Activated naive CD4-positive, alpha-beta T cell treated with anti-CD3 and anti-CD28 coated beads, Interleukin-2, amount 50 U/mL, for 72 hours (primary cell): ENCODE measurements around the gene STMN3. TPM values are rescaled to one million over a fixed set of nuclear protein-coding genes. Genes with fewer than 3 reads are reported as not detected.

Source experiments
- ATAC-seq, 2 donors: fragments of 150-1000 bp; cut with Tn5 transposase; 2 replicates each; pipeline ENCODE4 v1.10.0; 2021; ENCODE audit warnings: mild to moderate bottlenecking in 2 of 2, moderate library complexity in 2 of 2
- DNase-seq, 2 donors: peaks; one replicate each; pipeline ENCODE4 v3.0.0; 2021 to 2022; ENCODE audit warnings: low spot score in 2 of 2
- H3K27ac Mint-ChIP-seq, 2 donors: one replicate each; pipeline ENCODE4 v1.8.0; 2022; ENCODE audit warnings: mild to moderate bottlenecking in 2 of 2, mixed read lengths in 2 of 2
- H3K36me3 Mint-ChIP-seq, 2 donors: one replicate each; pipeline ENCODE4 v1.8.0; 2022; ENCODE audit warnings: mixed read lengths in 2 of 2
- H3K9me3 Mint-ChIP-seq, 2 donors: one replicate each; pipeline ENCODE4 v1.8.0; 2022; ENCODE audit warnings: mixed read lengths in 2 of 2
- total RNA-seq, 2 donors: library from RNA; stranded (reverse); gene quantifications; one replicate each; pipeline ENCODE4 v1.2.3, GENCODE V29; 2022

The STMN3 gene
- total RNA-seq, 2 donors from 2014 or later: 13.8 to 19.5 TPM

GRCh38 chr20:63596423-63596822, 56.8 kb downstream of the STMN3 start:
- H3K27ac Mint-ChIP-seq: no peak overlapping the region
- H3K36me3 Mint-ChIP-seq: peaks cover 0 to 17% of the 10 kb centered on the region in 2 donors
- ATAC-seq (no peak), DNase-seq (no peak)
- no peaks in the 10 kb centered on the region for H3K9me3 Mint-ChIP-seq

- DNase-seq (no peak), ATAC-seq (no peak)
- Mint-ChIP-seq H3K27ac (no peak overlapping the region), H3K9me3 (no peaks in the 10 kb centered on the region), H3K36me3 (peaks cover 0 to 23% of the 10 kb centered on the region in 2 donors)
Measured at GRCh38 chr20:63595416-63596127, 57.7 kb downstream of the STMN3 start.

- DNase-seq (no peak), ATAC-seq (no peak)
- H3K36me3 Mint-ChIP-seq: peaks cover 0 to 15% of the 10 kb centered on the region in 2 donors
- H3K9me3 Mint-ChIP-seq: no peaks in the 10 kb centered on the region
- H3K27ac Mint-ChIP-seq: no peak overlapping the region
Measured at GRCh38 chr20:63594043-63594561, 59.1 kb downstream of the STMN3 start.

- peaks cover 0 to 18% of the 10 kb centered on the region in 2 donors for H3K36me3 Mint-ChIP-seq
- DNase-seq (no peak), ATAC-seq (no peak)
Measured at GRCh38 chr20:63592661-63593060, 60.6 kb downstream of the STMN3 start.

GRCh38 chr20:63591786-63592355, 61.4 kb downstream of the STMN3 start:
- ATAC-seq: no peak
- no peaks in the 10 kb centered on the region for H3K9me3 Mint-ChIP-seq
- H3K27ac Mint-ChIP-seq: no peak overlapping the region
- H3K36me3 Mint-ChIP-seq: peaks cover 0 to 18% of the 10 kb centered on the region in 2 donors
- DNase-seq: no peak

More at GRCh38 chr20:63592661-63593060, 60.6 kb downstream of the STMN3 start:
- Mint-ChIP-seq H3K9me3 (no peaks in the 10 kb centered on the region), H3K27ac (no peak overlapping the region)

GRCh38 chr20:63591147-63591533, 62.1 kb downstream of the STMN3 start:
- ATAC-seq: no peak
- H3K27ac Mint-ChIP-seq: no peak overlapping the region
- H3K36me3 Mint-ChIP-seq: peaks cover 0 to 18% of the 10 kb centered on the region in 2 donors
- H3K9me3 Mint-ChIP-seq: no peaks in the 10 kb centered on the region
- no peak for DNase-seq

GRCh38 chr20:63590218-63591146, 62.7 kb downstream of the STMN3 start:
- Mint-ChIP-seq H3K36me3 (peaks cover 0 to 18% of the 10 kb centered on the region in 2 donors), H3K27ac (peak overlapping the region in 1 of 2 donors; percentile 39), H3K9me3 (no peaks in the 10 kb centered on the region)
- no peak for DNase-seq
- ATAC-seq: no peak

Other genes starting within 250 kb of the STMN3 start
- gene KCNQ2, start 180.8 kb downstream of the STMN3 start, total RNA-seq: under 1 TPM in 1 of 2 donors, not detected in 1; 0.33 TPM
- gene EEF1A2, start 154.3 kb downstream of the STMN3 start, total RNA-seq: 1 to 10 TPM in 1 of 2 donors, under 1 TPM in 1; 0.14 to 3.1 TPM
- gene PPDPF, start 132.7 kb downstream of the STMN3 start, total RNA-seq: 100 to 1,000 TPM in 1 of 2 donors, 10 to 100 TPM in 1; 60.7 to 117 TPM
- under 1 TPM; 0.54 to 0.57 TPM for gene PTK6, start 116.0 kb downstream of the STMN3 start, total RNA-seq
- gene SRMS, start 105.7 kb downstream of the STMN3 start, total RNA-seq: not detected
- under 1 TPM in 1 of 2 donors, not detected in 1; 0.10 TPM for gene FNDC11, start 99.3 kb downstream of the STMN3 start, total RNA-seq
- 10 to 100 TPM in 1 of 2 donors, 1 to 10 TPM in 1; 3.1 to 28.8 TPM for gene HELZ2, start 79.2 kb downstream of the STMN3 start, total RNA-seq
- gene GMEB2, start 26.3 kb downstream of the STMN3 start, total RNA-seq: 10 to 100 TPM; 11.3 to 24.0 TPM
- gene RTEL1, start 4.9 kb upstream of the STMN3 start, total RNA-seq: 10 to 100 TPM; 45.7 to 51.4 TPM
- not detected for gene TNFRSF6B, start 43.2 kb upstream of the STMN3 start, total RNA-seq
- 10 to 100 TPM; 36.1 to 53.4 TPM for gene ARFRP1, start 54.6 kb upstream of the STMN3 start, total RNA-seq
- gene ZGPAT, start 54.6 kb upstream of the STMN3 start, total RNA-seq: 10 to 100 TPM; 12.5 to 24.0 TPM
- 10 to 100 TPM in 1 of 2 donors, 1 to 10 TPM in 1; 6.3 to 18.2 TPM for gene LIME1, start 83.2 kb upstream of the STMN3 start, total RNA-seq
- 10 to 100 TPM; 24.7 to 37.2 TPM for gene SLC2A4RG, start 86.4 kb upstream of the STMN3 start, total RNA-seq
- gene ZBTB46, start 177.8 kb upstream of the STMN3 start, total RNA-seq: 1 to 10 TPM in 1 of 2 donors, under 1 TPM in 1; 0.39 to 1.2 TPM
- gene ABHD16B, start 208.1 kb upstream of the STMN3 start, total RNA-seq: not detected
- 10 to 100 TPM; 31.3 to 62.1 TPM for gene TPD52L2, start 211.8 kb upstream of the STMN3 start, total RNA-seq
- gene DNAJC5, start 241.7 kb upstream of the STMN3 start, total RNA-seq: 10 to 100 TPM; 30.7 to 41.9 TPM